COLO668 (cell line): ENCODE data around the gene LRCH1.

Source experiments
- DNase-seq: peaks from one replicate; lab custom pipeline; 2025; ENCODE audit not compliant: unreplicated experiment; lab: John Stamatoyannopoulos, UW

LRCH1 gene

GRCh38 chr13:46561691-46562090, 8.7 kb downstream of the LRCH1 start:
- DNase-seq, result no peak

DNA sequence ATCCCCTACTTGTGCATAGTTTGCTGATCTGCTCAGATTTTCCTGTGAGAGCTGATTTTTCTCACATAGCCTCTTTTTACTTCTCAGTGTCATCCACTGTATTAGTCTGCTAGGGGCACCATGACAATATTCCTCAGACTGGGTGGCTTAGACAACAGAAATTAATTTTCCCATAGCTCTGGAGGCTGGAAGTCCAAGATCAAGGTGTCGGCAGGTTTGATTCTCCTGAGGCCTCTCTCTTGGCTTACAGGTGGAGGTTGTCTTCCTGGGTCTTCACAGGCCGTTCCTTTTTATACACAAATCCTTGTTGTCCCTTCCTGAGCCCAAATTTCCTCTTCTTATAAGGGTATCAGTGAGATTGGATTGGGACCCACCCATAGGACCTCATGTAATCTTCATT, 9.2 kb downstream of the LRCH1 start:
- no peak for DNase-seq

DNA sequence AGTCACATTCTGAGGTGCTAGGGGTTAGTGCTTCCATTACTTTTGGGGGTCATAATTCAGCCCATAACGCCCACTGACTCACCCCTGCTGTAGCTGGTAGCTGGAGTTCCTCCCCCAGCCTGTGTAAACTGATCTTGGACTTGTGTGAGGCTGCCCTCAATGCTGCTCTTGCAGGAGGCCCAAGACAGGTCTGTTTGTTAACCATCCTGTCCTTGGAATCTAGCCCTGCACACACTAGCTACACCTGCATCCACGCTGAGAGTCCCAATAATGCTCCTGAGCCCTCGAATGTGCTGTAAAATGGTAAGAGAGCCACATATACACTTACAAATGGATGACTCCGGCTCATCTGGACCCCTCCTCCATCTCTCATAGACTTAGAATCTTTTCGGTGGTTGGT, 9.6 kb downstream of the LRCH1 start:
- DNase-seq, result no peak

DNA sequence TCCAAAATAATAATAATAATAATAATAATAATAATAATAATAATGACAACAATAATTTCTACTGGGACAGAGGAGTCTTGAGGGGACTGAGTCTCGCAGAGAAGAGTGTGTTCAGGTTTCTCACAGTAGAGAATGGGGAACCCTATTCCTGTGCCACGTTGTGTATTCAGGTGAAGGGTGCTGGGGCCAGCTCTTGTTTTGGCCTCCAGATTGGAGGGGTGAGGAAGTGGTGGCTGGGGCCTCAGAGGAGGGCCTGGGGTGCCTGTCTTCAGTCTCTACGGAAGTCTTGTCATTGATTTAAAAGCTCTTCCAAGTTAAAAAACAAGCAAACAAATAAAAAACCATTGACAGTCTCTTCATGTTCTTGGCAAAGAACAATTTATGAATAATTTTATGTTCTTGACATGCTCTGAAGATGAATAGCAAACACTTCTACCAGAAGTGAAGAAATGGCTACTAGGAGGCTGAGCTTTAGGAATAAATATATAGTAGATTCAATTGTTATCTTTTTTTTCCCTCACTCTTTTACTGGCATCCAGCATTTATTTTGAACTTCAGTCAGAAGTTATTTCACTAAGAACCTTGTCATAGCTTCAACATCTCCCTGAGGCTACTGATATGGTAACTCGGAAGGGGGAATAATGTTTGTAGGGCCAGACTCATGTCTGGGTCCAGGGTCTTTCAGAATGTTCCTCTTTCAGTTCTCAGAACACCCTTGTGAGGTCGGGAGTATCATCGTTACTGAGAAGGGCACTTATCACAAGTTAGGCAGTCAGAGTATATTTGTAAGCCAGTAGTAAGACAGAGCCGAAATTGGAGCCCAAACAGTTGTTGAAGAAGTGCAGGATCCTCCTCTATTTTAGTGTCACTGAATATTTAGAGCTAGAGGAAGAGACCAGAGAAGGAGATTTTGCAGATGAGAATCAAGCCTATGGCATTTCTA, 13.1 kb downstream of the LRCH1 start:
- DNase-seq, result no peak

DNA sequence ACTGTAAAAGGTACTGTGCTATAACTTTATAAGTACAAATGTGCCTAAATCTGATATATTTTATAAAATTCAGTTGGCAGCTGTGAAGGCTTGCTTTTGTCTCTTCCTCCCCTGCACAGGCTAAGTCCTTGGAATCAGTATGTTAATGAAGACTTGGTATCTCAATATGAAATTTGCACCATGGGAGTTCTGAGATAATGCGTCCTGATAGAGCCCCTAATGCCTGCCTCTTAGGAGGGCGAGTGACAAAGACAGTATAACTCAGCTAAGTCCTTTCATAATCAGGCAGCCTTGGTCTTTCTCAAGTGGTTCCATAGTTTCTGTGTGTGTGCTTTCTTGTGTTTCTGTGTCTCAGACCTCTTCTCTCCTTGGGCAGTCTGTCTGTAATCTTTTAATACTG, 14.7 kb downstream of the LRCH1 start:
- no peak for DNase-seq

DNA sequence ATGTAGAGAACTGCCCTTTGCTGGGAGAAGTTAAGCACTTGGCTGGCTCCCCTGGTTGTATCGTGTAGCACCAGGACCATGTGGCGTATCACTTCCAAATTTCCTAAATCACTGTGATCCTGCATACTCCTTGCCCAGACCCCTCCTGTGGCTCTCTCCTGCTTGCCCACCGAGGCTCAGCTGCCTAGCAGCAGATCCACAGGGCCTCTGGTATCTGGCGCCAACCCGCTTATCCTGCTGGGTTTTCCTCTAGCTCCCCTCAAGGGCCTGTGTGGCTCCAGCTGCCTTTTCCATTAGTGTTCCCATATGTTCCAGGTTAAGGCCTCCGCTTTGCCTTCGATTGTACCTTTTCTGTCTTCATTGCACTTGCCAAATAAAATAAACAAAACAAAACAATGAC, 16.5 kb downstream of the LRCH1 start:
- no peak for DNase-seq

DNA sequence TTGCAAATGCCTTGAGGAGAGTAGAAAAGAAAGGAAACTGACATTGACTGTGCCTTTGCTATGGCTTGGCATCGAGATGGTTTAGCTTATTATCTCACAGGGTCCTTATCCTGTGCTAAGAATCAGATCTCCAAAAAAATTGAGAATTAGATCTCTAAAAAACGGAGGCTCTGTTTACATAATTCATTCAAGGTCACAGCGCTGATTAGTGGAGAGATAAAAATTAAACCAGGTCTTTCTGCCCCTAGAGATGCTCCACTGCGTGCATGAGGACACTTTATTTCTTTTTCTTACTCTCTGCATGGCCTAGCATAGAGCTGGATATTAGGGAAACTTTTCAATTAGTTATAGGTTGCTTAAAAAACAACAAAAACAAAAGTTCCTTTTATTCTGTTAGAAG, 17.3 kb downstream of the LRCH1 start:
- DNase-seq, result no peak

- DNase-seq, result peak; percentile 31
These were observed 18.4 kb downstream of the LRCH1 start for GRCh38 chr13:46571189-46571908.

DNA sequence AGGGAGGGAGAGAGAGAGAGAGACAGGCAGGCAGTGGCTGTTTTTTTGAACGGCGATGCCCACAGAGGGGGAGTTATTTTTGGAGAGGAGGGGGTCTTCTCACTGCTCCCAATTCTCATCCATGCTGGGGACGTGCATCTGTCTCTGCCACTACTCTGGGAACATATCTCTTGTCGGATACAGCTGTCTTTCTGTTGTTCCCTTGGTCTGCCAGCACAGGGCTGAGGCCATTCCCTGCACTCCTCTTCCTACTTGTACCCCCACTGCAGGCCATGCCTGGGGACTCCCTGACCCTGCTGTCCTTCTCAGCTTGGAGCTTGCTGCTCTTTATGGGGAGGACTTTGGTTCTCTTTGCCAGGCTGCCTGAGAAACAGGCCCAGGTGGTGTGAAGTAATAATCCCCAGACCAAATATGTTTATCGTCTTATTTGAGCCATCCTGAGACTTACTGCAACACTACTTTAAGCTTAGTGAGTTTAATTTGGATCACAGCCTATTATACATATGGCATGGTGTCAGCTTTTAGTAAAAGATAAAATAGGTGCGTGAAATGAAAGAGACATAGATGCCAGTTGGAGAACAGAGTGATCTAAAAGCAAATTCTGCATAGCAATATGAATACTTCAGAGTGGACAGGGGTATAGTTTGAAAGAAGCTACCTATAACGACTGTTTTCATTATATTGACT, 19.1 kb downstream of the LRCH1 start:
- no peak for DNase-seq

- no peak for DNase-seq
These were observed 19.9 kb downstream of the LRCH1 start for GRCh38 chr13:46572752-46573431.

DNA sequence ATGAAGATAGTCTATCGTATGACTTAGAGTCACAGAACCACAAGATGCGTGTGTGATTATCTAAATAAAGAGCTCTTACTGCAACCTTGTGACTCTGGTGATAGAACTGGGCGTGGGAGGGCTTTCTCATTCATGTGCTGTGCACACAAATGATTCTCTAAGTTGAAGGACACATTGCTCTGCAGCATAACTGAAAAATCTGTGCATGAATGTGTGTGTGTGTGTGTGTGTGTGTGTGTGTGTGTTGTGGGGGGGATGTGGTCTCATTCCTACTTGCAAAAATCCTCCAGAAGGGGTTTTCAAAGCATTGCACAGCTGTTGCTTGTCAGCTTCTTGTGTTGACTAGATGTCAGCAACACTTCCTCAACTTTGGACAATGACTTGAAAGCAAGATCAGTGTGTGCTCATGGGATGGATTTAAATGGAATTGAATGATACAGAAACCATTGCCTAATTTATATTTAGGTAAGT, 22.4 kb downstream of the LRCH1 start:
- DNase-seq, result no peak

DNA sequence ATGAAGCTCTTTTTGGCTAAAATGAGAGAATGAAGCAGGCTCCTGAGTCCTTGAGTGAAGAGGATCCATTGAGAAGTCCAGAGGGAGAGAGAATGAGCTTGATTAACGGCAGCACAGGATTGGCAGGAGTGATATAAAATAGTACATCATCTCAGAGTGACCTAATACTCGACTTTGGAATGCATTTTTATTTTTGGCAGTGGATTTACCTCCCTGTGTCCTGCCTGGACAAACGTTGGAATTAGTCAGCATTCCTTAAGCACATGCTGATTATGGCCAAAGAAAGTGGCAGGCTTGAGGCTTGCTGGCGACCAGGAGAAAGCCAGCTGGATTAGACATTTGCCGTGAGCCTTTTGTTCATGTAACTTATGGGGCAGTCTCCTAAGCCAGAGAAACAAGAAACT, 22.9 kb downstream of the LRCH1 start:
- DNase-seq, result no peak

- DNase-seq, result no peak
These were observed 23.8 kb downstream of the LRCH1 start for GRCh38 chr13:46576762-46577161.

DNA sequence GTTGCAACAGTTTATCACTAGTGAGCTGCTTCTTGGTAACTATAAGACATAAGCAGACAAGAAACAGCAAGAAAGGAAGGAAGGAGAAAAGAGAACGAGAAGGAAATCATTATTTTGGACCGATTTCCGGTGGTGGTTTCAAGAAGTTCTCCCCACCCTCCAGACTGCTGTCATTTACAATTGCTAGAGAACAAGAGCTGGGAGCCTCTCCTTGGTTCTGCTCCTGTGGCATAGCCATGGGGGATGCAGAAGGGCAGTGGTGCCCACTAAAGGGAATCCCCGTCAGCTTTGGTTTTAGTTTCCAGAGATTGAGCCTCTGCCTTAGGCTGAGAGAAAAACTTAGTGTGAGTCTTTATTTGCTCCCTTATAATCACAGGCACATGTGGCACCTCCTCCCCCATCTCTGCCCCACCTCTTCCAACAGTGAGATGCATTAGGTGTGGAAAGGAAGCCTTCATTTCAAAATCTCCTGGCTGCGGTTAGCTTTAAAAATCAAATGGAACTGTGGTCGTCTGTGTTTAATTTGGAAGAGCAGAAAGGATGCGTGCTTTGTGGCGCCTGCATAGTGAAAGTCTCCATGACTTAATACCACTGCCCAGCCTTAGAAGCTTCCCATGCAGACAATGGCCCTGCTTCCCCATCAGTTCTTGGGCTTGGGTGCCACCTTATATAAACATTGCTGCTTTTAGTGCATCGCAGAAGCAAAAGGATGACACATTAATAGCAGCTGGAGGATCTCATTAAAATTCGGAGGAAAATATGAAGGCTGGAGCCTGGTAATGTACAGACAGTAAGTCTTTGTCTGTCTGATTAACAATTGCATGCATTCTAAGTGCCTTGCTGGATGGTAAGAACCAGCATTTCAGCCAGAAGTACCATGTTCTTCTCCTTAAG, 25.0 kb downstream of the LRCH1 start:
- DNase-seq, result no peak

- no peak for DNase-seq
These were observed 25.6 kb downstream of the LRCH1 start for GRCh38 chr13:46578590-46578975.

GRCh38 chr13:46580362-46580839, 27.4 kb downstream of the LRCH1 start:
- no peak for DNase-seq

- no peak for DNase-seq
These were observed 29.2 kb downstream of the LRCH1 start for GRCh38 chr13:46582190-46582589.

GRCh38 chr13:46586751-46587514, 34.0 kb downstream of the LRCH1 start:
- DNase-seq, result no peak

GRCh38 chr13:46587807-46588418, 34.9 kb downstream of the LRCH1 start:
- DNase-seq, result no peak
